GM12891 (cell line): ENCODE results near the gene PLCG2.
"Not testable (repeated sequence)": the region's sequence is repeated elsewhere in the genome, so short reads cannot be mapped to it uniquely, and the experiment has no call there.

Experiments used
- DNase-seq: peaks from one replicate; pipeline ENCODE4 v3.0.0; 2011; ENCODE audit warnings: low spot score; ENCODE audit not compliant: insufficient read length
- FAIRE-seq: peaks from 2 replicates; lab custom pipeline; 2011; peaks lifted over from hg19 to GRCh38; lab: Jason Lieb, UNC
- PAX5 ChIP-seq: IDR thresholded peaks from 2 replicates; pipeline ENCODE4 v1.6.1; 2011; ENCODE audit warnings: low read length, moderate library complexity, mild to moderate bottlenecking; ENCODE audit not compliant: insufficient read depth, severe bottlenecking
- POLR2A ChIP-seq: IDR thresholded peaks from 2 replicates; pipeline ENCODE4 v1.6.1; 2011; ENCODE audit warnings: low read depth, low read length, control low read depth
- POLR2AphosphoS5 ChIP-seq: IDR thresholded peaks from 2 replicates; pipeline ENCODE4 v1.6.1; 2011; ENCODE audit warnings: low read depth, low read length, control low read depth
- POU2F2 ChIP-seq: IDR thresholded peaks from 2 replicates; pipeline ENCODE4 v1.6.1; 2011; ENCODE audit warnings: low read depth, mild to moderate bottlenecking, control low read depth, low read length, moderate library complexity
- SPI1 ChIP-seq: IDR thresholded peaks from 2 replicates; pipeline ENCODE4 v1.6.1; 2011; ENCODE audit warnings: low read depth, low read length, control low read depth
- TAF1 ChIP-seq: IDR thresholded peaks from 2 replicates; pipeline ENCODE4 v1.6.1; 2011; ENCODE audit warnings: low read depth, low read length, control low read depth

PLCG2 gene

DNA sequence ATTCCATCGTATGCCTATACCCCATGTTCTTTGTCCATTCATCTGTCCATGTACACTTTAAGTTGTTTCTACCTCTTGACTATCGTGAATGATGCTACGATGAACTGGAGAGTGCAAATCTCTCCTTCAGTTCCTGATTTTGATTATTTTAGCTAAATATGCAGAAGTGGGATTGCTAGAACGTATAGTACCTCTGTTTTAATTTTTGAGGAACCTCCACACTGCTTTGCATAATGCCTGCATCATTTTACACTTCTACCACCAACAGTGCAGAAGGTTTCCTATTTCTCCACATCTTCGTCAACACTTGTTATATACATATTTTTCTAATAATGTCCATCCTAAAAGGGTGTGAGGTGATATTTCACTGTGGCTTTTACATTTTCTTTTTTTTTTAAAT lies 188.3 kb downstream of the PLCG2 start:
- DNase-seq (no peak), FAIRE-seq (no peak)
- TF ChIP-seq POLR2AphosphoS5 (no peak), POLR2A (no peak), POU2F2 (no peak), SPI1 (no peak), TAF1 (no peak), PAX5 (no peak)

DNA sequence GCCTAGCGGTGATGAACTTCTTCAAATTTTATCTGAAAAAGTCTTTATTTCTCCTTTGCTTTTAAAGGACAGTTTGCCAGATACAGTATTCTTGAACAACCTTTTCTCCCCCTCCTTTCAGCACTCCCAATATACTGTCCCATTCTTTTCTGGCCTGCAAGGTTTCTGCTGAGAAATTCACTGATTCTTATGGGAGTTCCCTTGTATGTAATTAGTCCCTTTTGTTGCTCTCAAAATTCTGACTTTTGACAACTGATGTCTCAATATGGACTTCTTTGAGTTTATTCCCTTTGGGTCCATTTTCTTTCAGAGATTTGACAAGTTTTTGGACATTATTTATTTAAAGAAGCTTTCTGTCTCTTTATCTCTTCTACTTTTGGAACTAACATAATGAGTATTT lies 192.8 kb downstream of the PLCG2 start:
- no peak for TF ChIP-seq SPI1
- no peak for TF ChIP-seq TAF1
- no peak for TF ChIP-seq POU2F2
- no peak for TF ChIP-seq POLR2AphosphoS5
- no peak for TF ChIP-seq PAX5
- no peak for TF ChIP-seq POLR2A
- no peak for FAIRE-seq
- no peak for DNase-seq

DNA sequence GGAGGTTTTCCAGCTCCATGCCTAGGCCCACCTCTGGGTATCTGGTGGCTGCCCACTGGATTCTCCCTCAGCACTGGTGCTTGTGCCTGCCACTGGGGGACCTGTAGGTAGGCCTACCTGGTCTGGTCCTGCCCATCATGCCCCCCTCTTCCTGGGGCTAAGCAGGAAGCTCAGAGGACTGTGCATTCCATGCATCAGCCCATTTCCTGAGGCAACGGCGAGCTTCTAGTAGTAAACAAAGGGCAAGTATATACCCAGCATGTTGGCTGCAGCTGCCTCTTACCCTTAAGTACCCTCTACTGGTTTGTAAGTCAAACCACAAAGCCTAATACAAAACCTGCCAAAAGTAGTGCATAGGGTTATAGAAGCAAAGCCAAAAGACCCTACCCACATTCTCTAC lies 194.6 kb downstream of the PLCG2 start:
- no peak for TF ChIP-seq PAX5
- no peak for TF ChIP-seq POU2F2
- no peak for TF ChIP-seq TAF1
- TF ChIP-seq POLR2AphosphoS5 = no peak
- no peak for TF ChIP-seq POLR2A
- no peak for TF ChIP-seq SPI1
- no peak for DNase-seq
- no peak for FAIRE-seq

DNA sequence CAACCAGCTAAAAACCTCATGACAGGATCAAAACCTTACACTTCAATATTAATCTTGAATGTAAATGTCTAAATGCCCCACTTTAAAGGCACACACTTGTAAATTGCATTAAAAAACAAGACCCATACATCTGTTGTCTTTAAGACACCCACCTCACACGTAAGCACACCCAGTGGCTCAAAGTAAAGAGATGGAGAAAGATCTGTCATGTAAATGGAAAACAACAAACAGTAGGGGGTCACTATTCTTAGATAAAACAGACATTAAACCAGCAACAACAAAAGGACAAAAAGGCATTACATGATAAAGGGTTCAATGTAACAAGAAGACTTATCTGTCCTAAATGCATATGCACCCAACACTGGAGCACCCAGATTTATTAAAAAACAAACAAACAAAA lies 196.5 kb downstream of the PLCG2 start:
- DNase-seq (no peak), FAIRE-seq (no peak)
- TF ChIP-seq TAF1 (no peak), POLR2A (no peak), POLR2AphosphoS5 (no peak), PAX5 (no peak), POU2F2 (no peak), SPI1 (no peak)

DNA sequence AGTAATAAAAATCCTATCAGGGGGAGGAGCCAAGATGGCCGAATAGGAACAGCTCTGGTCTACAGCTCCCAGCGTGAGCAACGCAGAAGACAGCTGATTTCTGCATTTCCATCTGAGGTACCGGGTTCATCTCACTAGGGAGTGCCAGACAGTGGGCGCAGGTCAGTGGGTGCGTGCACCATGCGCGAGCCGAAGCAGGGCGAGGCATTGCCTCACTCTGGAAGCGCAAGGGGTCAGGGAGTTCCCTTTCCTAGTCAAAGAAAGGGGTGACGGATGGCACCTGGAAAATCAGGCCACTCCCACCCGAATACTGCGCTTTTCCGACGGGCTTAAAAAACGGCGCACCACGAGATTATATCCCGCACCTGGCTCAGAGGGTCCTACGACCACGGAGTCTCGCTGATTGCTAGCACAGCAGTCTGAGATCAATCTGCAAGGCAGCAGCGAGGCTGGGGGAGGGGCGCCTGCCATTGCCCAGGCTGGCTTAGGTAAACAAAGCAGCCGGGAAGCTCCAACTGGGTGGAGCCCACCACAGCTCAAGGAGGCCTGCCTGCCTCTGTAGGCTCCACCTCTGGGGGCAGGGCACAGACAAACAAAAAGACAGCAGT lies 198.3 kb downstream of the PLCG2 start:
- not testable (repeated sequence) for FAIRE-seq, DNase-seq

DNA sequence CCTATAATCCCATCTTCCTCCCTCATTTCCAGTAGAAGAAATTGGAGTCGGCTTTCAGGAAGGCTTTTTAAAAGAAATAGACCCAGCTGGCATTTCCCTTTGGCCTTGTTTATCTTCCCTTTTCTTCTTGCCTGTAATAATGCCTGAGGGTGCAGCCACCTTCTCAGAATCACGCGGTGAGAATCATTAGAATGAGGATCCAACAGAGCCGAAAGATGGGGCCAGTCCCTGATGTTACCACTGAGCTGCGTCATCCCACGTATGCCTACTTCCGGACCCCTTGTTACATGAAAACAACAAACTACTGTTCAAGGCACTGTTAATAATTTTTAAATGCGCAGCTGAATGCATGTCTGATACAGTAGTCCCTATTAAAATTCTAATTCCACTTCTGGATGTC lies 208.0 kb downstream of the PLCG2 start:
- FAIRE-seq (no peak), DNase-seq (no peak)
- TF ChIP-seq SPI1 = no peak
- no peak for TF ChIP-seq POU2F2
- no peak for TF ChIP-seq POLR2A

DNA sequence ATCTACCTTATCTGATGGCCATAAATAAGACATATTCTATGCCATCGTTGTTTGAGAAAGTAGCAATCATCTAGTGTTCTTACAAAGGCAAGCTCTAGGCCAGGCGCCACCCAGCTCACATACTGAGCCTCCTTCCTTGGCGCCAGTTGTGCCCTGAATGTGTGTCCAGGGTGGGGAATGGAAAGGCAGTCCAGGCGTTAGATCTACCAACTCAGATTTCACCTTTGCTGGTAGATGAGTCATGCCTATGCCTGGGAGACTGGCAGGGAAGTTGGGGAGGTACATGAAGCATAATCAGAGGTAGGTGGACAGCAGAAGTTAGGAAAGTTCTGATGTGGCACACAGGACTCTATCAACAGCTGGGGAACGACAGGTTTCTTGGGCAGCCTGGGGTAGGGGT lies 208.6 kb downstream of the PLCG2 start:
- DNase-seq (no peak), FAIRE-seq (no peak)
- no peak for TF ChIP-seq SPI1
- TF ChIP-seq POU2F2 = no peak
- no peak for TF ChIP-seq TAF1
- no peak for TF ChIP-seq POLR2AphosphoS5
- TF ChIP-seq PAX5 = no peak
- TF ChIP-seq POLR2A = no peak

DNA sequence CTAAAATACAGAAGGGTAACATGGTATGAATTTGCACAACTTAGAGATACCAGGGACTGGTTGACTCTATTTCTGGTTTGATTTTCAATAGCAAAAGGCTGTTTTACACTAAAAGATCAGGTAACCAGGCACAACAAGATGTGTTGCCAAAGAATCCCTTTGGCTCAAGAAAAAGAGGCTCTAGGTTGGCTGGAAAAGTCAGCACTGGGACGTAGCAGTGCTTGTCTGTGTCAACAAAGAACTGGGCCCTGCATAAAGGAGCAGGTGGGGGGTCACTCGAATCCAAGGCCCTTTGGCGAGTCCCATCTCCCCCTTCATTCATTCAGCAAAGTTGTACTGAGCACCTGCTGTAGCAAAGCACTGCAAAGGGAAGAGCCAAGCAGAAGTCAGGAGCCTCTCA lies 213.8 kb downstream of the PLCG2 start:
- TF ChIP-seq TAF1 (no peak), SPI1 (no peak), PAX5 (no peak), POLR2A (no peak), POU2F2 (no peak), POLR2AphosphoS5 (no peak)
- no peak for FAIRE-seq
- no peak for DNase-seq

DNA sequence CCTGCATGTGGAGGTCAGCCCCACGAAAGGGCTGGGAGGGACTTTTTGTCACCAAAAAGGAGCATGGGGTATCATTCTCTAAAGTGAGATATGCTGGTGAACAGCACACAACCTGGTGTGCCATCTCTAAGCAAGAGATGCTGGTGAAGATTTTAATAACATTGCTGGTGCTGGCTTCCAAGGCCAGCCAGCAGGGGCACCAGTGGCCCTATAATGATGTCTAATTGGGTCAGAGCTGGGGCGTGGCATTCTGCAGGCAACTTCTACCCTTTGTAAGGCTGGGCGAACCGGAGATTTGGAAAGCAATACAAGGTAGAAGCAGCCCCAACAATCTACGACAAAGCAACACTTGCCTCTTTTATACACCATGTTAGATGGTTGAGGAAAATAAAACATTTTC lies 215.4 kb downstream of the PLCG2 start:
- TF ChIP-seq POU2F2 = no peak
- no peak for TF ChIP-seq SPI1
- no peak for TF ChIP-seq POLR2AphosphoS5
- TF ChIP-seq TAF1 = no peak
- no peak for TF ChIP-seq POLR2A
- no peak for TF ChIP-seq PAX5
- no peak for DNase-seq
- FAIRE-seq = no peak

DNA sequence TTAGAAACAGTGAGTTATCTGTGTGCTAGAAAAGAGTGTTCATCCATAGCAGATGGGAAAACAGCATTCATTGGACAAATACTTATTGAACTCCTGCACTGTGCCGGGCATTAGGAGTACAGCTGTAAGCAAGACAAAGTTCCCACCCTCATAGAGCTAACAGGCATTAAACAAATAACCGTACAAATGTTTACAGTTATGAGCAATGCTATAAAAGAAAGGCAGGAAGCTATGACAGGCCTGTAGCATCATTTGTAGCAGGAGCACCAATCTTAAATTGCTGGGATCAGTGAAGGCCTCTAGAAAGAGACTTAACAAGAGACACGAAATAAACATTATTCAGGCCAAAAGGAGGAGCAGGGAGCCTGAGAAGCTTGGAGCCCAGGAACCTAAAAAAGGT lies 216.6 kb downstream of the PLCG2 start:
- DNase-seq = no peak
- TF ChIP-seq TAF1 = no peak
- TF ChIP-seq POU2F2 = no peak
- TF ChIP-seq POLR2AphosphoS5 = no peak
- no peak for FAIRE-seq
